T-helper 1 cell treated with Interleukin-12 subunit alpha and Interleukin-12 subunit beta and Interleukin-4 antibody, amounts not matched to agents 30 μg/mL and 1 μg/mL, for 36 hours (primary cell): ENCODE data around the gene IL18RAP.

Experiments used
- H3K27ac Mint-ChIP-seq: one replicate; pipeline ENCODE4 v1.8.0; 2021; ENCODE audit warnings: mild to moderate bottlenecking, mixed read lengths
- H3K27me3 Mint-ChIP-seq: one replicate; pipeline ENCODE4 v1.8.0; 2021; ENCODE audit warnings: low read depth, mixed read lengths
- H3K36me3 Mint-ChIP-seq: one replicate; pipeline ENCODE4 v1.8.0; 2021; ENCODE audit warnings: low read depth, mixed read lengths
- H3K4me1 Mint-ChIP-seq: one replicate; pipeline ENCODE4 v1.8.0; 2021; ENCODE audit warnings: low read depth, mixed read lengths
- H3K4me3 Mint-ChIP-seq: one replicate; pipeline ENCODE4 v1.8.0; 2021; ENCODE audit warnings: mild to moderate bottlenecking, moderate library complexity, mixed read lengths
- H3K9me3 Mint-ChIP-seq: one replicate; pipeline ENCODE4 v1.8.0; 2021; ENCODE audit warnings: mixed read lengths

The IL18RAP gene

DNA sequence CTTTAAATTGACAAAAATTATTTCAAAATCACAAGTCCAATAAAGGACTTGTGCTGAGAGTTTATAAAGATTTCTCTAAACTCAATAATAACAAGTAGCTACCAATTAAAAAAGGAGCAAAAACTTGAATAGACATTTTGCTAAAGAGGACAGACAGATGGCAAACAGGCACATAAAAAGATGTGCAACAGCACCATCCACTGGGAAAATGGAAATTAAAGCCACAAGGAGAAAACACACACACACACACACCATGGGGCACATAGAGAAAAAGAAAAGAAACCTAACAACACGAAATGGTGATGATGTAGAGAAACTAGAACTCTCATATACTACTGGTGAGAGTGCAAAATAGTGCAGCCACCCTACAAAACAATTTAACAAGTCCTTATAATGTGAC lies 37.5 kb downstream of the IL18RAP start:
- peaks cover 3% of the 10 kb centered on the region for H3K9me3 Mint-ChIP-seq
- H3K27ac Mint-ChIP-seq: no peak overlapping the region

DNA sequence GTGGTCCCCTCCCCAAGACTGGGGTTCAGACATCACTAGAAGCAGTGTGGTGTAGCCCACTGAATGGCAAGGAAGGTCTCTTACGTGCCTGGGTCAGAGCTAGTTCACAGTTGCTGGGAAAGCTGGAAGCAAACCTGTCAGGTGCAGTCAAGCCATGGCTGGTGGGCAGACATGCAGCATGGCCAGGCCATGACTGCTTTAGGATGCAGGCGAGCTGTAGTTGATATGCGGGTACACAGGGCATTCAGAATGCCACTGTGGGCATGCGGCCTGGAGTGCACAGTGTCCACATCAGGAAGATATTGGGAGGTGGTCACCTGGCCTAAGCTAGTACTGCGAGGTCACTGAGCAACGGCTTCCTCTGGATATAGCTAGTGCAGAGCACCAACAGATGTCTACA lies 38.2 kb downstream of the IL18RAP start:
- Mint-ChIP-seq H3K9me3 (no peaks in the 10 kb centered on the region), H3K4me1 (no peaks in the 10 kb centered on the region), H3K27me3 (peaks cover 28% of the 10 kb centered on the region), H3K4me3 (no peak overlapping the region), H3K27ac (no peak overlapping the region), H3K36me3 (no peaks in the 10 kb centered on the region)

More for the DNA sequence above, 37.5 kb downstream of the IL18RAP start:
- no peak overlapping the region for H3K4me3 Mint-ChIP-seq
- peaks cover 28% of the 10 kb centered on the region for H3K27me3 Mint-ChIP-seq
- peaks cover under 1% of the 10 kb centered on the region for H3K4me1 Mint-ChIP-seq
- peaks cover 3% of the 10 kb centered on the region for H3K36me3 Mint-ChIP-seq

DNA sequence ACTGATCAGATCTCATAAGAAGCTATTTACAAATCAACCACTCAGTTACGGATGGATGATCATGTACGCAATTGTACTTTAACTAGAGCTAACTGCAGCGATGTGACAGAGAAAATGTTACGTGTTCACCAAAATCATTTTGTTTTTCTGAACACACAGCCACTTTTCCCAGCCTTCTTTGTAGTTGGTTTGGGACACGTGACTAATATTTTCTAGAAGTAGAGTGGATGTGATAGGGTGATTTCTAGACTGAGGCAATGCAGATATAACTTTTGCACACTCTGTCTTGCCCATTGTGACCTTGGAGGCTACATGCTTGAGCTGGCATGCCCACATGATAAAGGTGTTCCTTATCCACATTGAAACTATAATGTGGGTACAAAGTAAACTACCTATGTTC lies 40.2 kb downstream of the IL18RAP start:
- no peaks in the 10 kb centered on the region for H3K9me3 Mint-ChIP-seq
- no peaks in the 10 kb centered on the region for H3K4me1 Mint-ChIP-seq
- peaks cover 40% of the 10 kb centered on the region for H3K27me3 Mint-ChIP-seq
- no peak overlapping the region for H3K27ac Mint-ChIP-seq
- no peak overlapping the region for H3K4me3 Mint-ChIP-seq
- no peaks in the 10 kb centered on the region for H3K36me3 Mint-ChIP-seq

- peaks cover 11% of the 10 kb centered on the region for H3K9me3 Mint-ChIP-seq
- H3K4me3 Mint-ChIP-seq: no peak overlapping the region
- H3K4me1 Mint-ChIP-seq: no peaks in the 10 kb centered on the region
- H3K36me3 Mint-ChIP-seq: peaks cover 4% of the 10 kb centered on the region
- H3K27ac Mint-ChIP-seq: no peak overlapping the region
- H3K27me3 Mint-ChIP-seq: peaks cover 61% of the 10 kb centered on the region
Measured at GRCh38 chr2:102470168-102470567, 47.2 kb downstream of the IL18RAP start.

DNA sequence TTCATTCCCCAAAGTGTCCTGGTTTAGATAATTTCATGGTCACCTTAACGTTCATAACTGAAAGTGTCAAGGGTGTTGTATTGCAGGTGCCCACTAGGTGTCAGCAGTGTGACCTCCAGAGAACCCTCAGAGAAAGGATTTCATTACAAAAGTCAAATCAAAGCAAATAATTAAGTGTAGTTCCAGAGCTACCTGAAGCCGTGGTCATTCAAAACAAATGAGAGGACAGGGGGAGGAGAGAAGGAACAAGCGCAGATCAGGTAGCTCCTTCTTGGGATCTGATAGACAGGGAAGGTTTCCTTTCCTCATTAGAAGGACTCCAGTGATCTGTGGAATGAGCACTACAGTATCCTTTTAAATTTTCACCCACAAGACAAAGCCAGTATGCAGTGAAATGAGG lies 50.1 kb downstream of the IL18RAP start, which contains the start of gene SLC9A4:
TSS of gene SLC9A4 (plus strand) at position 207 of the 400 bp plus-strand sequence. CDS start 534 bp downstream, outside the sequence.
- no peak within 1 kb of the TSS for H3K27ac Mint-ChIP-seq
- peaks cover 4% of the 10 kb centered on the region for H3K36me3 Mint-ChIP-seq
- H3K27me3 Mint-ChIP-seq: peaks cover 62% of the 10 kb centered on the region
- no peak within 1 kb of the TSS for H3K4me3 Mint-ChIP-seq
- peaks cover 11% of the 10 kb centered on the region for H3K9me3 Mint-ChIP-seq
- no peaks in the 10 kb centered on the region for H3K4me1 Mint-ChIP-seq

- Mint-ChIP-seq H3K27ac (no peak overlapping the region), H3K27me3 (peaks cover 56% of the 10 kb centered on the region), H3K9me3 (peaks cover 11% of the 10 kb centered on the region), H3K4me1 (no peaks in the 10 kb centered on the region), H3K4me3 (no peak overlapping the region), H3K36me3 (peaks cover 4% of the 10 kb centered on the region)
Measured at GRCh38 chr2:102473631-102474030, 50.7 kb downstream of the IL18RAP start.

- H3K27ac Mint-ChIP-seq: no peak overlapping the region
- H3K4me1 Mint-ChIP-seq: no peaks in the 10 kb centered on the region
- no peak overlapping the region for H3K4me3 Mint-ChIP-seq
- peaks cover 47% of the 10 kb centered on the region for H3K27me3 Mint-ChIP-seq
- H3K9me3 Mint-ChIP-seq: peaks cover 5% of the 10 kb centered on the region
- H3K36me3 Mint-ChIP-seq: peaks cover 2% of the 10 kb centered on the region
Measured at GRCh38 chr2:102474785-102475184, 51.8 kb downstream of the IL18RAP start.

DNA sequence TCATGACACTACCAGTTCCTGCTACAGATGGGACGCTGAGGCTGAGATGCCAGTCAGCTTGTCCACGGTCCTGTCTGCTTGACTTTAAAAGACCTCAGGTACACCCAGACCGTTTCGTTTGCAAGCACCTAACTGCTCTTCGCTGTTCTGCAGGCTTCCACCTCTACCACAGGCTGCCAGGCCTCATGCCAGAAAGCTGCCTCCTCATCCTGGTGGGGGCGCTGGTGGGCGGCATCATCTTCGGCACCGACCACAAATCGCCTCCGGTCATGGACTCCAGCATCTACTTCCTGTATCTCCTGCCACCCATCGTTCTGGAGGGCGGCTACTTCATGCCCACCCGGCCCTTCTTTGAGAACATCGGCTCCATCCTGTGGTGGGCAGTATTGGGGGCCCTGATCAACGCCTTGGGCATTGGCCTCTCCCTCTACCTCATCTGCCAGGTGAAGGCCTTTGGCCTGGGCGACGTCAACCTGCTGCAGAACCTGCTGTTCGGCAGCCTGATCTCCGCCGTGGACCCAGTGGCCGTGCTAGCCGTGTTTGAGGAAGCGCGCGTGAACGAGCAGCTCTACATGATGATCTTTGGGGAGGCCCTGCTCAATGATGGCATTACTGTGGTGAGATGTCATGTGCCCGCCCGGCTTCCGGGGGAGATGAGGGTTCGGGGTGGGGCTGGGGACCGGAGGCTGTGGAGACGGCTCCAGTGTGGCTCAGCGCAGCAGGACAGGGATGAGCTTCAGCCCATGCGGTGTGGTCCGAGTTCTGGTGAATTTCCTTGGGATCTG lies 55.9 kb downstream of the IL18RAP start:
- no peak overlapping the region for H3K4me3 Mint-ChIP-seq
- H3K27me3 Mint-ChIP-seq: peaks cover 37% of the 10 kb centered on the region
- no peaks in the 10 kb centered on the region for H3K4me1 Mint-ChIP-seq
- no peaks in the 10 kb centered on the region for H3K9me3 Mint-ChIP-seq
- H3K36me3 Mint-ChIP-seq: no peaks in the 10 kb centered on the region
- H3K27ac Mint-ChIP-seq: no peak overlapping the region

DNA sequence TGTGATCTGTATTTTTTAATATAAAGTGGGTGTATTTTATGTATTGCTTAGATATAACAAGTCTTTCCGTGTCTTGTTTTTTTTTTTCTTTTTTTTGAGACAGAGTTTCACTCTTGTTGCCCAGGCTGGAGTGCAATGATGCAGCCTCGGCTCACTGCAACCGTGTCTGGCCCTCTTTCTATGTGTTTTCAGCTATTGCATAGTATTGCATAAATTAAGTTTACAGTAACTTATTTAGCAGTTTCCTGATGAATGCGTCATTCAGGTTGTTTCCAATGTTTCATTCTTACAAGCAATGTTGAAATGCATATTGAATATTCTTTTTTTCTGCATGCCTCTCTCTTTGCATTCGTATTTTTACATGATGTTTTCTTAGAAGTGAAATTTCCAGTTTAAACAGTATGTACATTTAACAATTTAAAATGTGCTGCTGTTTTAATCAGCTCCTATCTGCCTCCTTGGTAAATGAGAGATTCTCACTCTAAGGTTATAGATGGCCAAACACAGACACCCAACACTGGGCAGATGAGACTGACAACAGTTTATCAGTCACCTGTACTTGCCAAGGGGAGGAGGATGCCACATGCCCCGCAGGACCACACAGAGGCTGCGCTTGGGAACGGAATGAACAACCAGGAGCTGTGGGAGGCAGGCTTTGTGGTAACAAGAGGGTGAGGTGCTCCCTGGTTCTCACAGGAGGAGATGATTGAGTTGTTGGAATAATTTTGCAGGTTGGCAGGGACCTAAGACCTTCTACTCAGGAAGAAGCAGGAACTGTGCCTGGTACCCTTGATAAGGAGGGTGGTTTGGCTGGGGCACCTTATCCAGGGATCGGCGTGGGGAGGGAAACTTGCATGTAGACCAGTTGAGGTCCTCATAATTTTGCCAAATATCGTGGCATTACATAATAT lies 57.6 kb downstream of the IL18RAP start:
- H3K27me3 Mint-ChIP-seq: peaks cover 21% of the 10 kb centered on the region
- no peaks in the 10 kb centered on the region for H3K9me3 Mint-ChIP-seq
- H3K4me3 Mint-ChIP-seq: no peak overlapping the region
- no peaks in the 10 kb centered on the region for H3K36me3 Mint-ChIP-seq
- H3K27ac Mint-ChIP-seq: no peak overlapping the region
- H3K4me1 Mint-ChIP-seq: no peaks in the 10 kb centered on the region

- Mint-ChIP-seq H3K4me3 (no peak overlapping the region), H3K27ac (no peak overlapping the region), H3K9me3 (no peaks in the 10 kb centered on the region), H3K4me1 (no peaks in the 10 kb centered on the region), H3K36me3 (no peaks in the 10 kb centered on the region), H3K27me3 (peaks cover 16% of the 10 kb centered on the region)
Measured at GRCh38 chr2:102481931-102482330, 59.0 kb downstream of the IL18RAP start.

- Mint-ChIP-seq H3K36me3 (no peaks in the 10 kb centered on the region), H3K4me3 (no peak overlapping the region), H3K4me1 (no peaks in the 10 kb centered on the region), H3K27me3 (peaks cover 11% of the 10 kb centered on the region), H3K27ac (no peak overlapping the region), H3K9me3 (no peaks in the 10 kb centered on the region)
Measured at GRCh38 chr2:102483086-102483485, 60.1 kb downstream of the IL18RAP start.

- no peaks in the 10 kb centered on the region for H3K36me3 Mint-ChIP-seq
Measured at GRCh38 chr2:102484310-102485061, 61.5 kb downstream of the IL18RAP start.

GRCh38 chr2:102485147-102485785 lies 62.3 kb downstream of the IL18RAP start:
- H3K4me3 Mint-ChIP-seq: no peak overlapping the region
- H3K4me1 Mint-ChIP-seq: peaks cover 6% of the 10 kb centered on the region
- H3K27ac Mint-ChIP-seq: no peak overlapping the region
- H3K27me3 Mint-ChIP-seq: peaks cover 16% of the 10 kb centered on the region
- no peaks in the 10 kb centered on the region for H3K9me3 Mint-ChIP-seq
- no peaks in the 10 kb centered on the region for H3K36me3 Mint-ChIP-seq

More at GRCh38 chr2:102484310-102485061, 61.5 kb downstream of the IL18RAP start:
- Mint-ChIP-seq H3K27me3 (peaks cover 12% of the 10 kb centered on the region), H3K27ac (no peak overlapping the region), H3K4me1 (peaks cover under 1% of the 10 kb centered on the region), H3K9me3 (no peaks in the 10 kb centered on the region), H3K4me3 (no peak overlapping the region)
